Heart left ventricle (tissue), 13 donors: Measurements from ENCODE around the gene BCKDHA.

Experiments used
- POLR2A ChIP-seq, 2 donors: fragments of 450-650 bp; IDR thresholded peaks; one replicate each; pipeline ENCODE4 v1.6.1; 2017; ENCODE audit warnings: antibody characterized with exemption in 2 of 2, mild to moderate bottlenecking in 2 of 2, moderate library complexity in 2 of 2
- TF ChIP-seq, protein P1 (sequence below), 12 donors: fragments of 200-600 bp; sonication (generic) in 4 of 12; IDR thresholded peaks; one replicate each; pipeline versions ENCODE4 v1.5.0 to v1.8.0; 2018 to 2022; ENCODE audit warnings: antibody characterized with exemption in 12 of 12, mild to moderate bottlenecking in 5 of 12
- donor health status: ischemic (EF 13 %, LVEDD 7.1; RV severe dilation, severe dysfunction).
- donor health status: DM: no; HTN: yes; CAD: no.
- donor health status: DM: no; HTN: no; CAD: no.
- donor health status: ischemic (EF 25% LVEDD 6.9; RV normal size, moderate dysfunction).
- donor health status: ischemic (EF 25% LVEDD 5.7; RV mildly dilated, moderate dysfunction).
- donor health status: ischemic (EF 35%, LVEDD 5.7; RV mildly dilated, moderate dysfunction).
- donor health status: nonischemic (EF 11% LVEDD 7.7; RV severe dilation, severe dysfunction).
- donor health status: DM: yes; HTN: yes; CAD: no.
- donor health status: PGD.
- donor health status: ischemic (EF 29% LVEDD 5.4; RV normal size, mild dysfunction).
- donor health status: nonischemic (EF 23%, LVEDD 6.1; RV moderate dilation, normal function).

DNA sequence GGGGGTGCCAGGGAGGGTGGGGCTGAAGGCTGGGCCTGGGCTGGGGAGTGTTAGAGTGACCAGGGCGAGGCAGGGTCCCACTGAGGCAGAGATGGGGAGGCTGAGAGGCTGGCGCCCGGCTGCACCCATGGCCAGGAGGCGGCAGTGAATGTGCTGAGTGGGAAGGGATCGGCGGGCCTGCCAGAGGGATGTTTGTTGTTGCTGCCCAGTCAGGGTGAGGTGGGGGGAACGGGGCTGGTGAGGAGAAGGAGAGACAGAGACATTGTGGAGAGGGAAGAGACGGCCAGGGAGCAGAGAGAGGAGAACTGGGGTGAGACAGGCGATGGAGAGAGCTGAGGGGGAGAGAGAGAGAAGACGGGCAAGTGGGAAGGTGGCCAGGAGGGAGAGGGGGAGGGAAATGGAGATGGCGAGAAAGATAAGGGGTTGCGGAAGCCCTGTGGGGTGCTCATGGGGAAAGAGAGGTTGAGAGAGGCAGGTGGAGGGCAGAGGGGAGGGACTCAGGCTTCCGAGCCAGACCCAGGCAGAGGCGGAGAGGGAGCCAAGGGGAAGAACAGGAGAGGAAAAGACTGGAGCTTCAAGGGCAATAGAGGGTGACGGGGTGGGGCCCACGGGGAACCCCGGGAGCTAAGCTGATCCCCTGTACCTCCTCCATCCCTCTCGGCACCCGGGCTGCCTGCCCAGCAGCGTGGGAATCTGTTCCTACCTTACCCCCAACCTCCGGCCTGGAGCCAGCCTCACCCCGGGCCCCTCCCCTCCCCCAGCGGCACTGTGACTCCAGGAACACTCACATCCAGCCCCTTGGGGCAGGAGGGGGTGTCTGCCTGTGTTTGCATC, 30.2 kb downstream of the BCKDHA start:
- no peak for TF ChIP-seq POLR2A (IDR thresholded peaks at IDR 0.05)
- TF ChIP-seq, protein P1, sequence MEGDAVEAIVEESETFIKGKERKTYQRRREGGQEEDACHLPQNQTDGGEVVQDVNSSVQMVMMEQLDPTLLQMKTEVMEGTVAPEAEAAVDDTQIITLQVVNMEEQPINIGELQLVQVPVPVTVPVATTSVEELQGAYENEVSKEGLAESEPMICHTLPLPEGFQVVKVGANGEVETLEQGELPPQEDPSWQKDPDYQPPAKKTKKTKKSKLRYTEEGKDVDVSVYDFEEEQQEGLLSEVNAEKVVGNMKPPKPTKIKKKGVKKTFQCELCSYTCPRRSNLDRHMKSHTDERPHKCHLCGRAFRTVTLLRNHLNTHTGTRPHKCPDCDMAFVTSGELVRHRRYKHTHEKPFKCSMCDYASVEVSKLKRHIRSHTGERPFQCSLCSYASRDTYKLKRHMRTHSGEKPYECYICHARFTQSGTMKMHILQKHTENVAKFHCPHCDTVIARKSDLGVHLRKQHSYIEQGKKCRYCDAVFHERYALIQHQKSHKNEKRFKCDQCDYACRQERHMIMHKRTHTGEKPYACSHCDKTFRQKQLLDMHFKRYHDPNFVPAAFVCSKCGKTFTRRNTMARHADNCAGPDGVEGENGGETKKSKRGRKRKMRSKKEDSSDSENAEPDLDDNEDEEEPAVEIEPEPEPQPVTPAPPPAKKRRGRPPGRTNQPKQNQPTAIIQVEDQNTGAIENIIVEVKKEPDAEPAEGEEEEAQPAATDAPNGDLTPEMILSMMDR (IDR thresholded peaks at IDR 0.05): peak in 1 of 12 donors; percentile 8
